Pons (tissue), 1 donor: ENCODE results near the gene MIPEP.

Source experiments
- DNase-seq: peaks from one replicate; pipeline ENCODE4 v3.0.0-alpha.2; 2016; ENCODE audit warnings: low spot score

The MIPEP gene

DNA sequence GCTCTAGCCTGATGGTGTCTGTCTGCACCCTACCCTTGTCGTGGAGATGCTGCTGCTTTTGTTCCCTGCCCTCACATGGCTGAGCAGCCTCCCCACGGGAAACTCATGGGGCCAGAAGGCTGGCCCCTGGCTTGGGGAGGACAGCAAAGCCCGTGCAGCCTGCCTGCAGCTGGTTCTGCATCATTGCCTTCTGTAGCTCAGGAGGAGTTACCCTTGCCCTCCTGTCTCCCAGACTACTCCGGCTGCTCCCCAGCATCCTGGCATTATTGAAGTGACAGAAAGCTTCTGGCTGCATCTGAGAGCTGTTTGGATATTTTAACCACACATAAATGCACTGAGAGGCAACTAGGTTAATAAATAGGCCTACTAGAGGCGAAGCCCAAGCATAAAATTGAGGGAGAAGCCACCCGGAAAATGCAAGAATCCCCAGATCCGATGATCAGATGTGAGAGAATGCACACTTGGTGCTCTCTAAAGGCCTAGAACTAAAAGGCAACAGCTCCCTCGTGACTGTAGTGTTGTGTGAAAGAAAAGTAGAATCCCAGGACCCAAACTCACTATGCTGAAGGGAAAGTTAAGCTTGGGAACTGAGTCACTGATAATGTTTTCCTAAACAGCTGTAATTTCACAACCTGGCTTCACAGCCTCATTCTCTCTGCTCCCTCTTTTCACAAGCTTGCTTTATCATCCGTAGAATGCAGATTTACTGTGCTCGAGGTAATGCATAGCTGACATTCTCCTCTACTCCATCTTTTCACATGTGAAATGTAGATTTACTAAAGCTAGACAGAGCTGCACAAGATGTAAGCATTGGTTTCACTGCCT is 208.1 kb downstream of the MIPEP start:
- DNase-seq = no peak
